Gastrocnemius medialis (tissue), 4 donors: ENCODE measurements around the gene ETS2. TPM values are rescaled to one million over a fixed set of nuclear protein-coding genes. Genes with fewer than 3 reads are reported as not detected.

Experiments
- ATAC-seq, 2 donors: fragments of 150-250 bp; one replicate each; pipeline ENCODE4 v1.9.1; 2016
- DNase-seq, 2 donors: peaks; one replicate each; pipeline ENCODE4 v3.0.0-alpha.2; 2019
- H3K27ac ChIP-seq, 4 donors: fragments of 200-600 bp; sonication (generic); 1 replicate in 1 of 4; 2 replicates in 3 of 4; pipeline ENCODE4 v1.5.1; 2016 to 2018; ENCODE audit warnings: mild to moderate bottlenecking in 2 of 4, moderate library complexity in 1 of 4
- H3K27me3 ChIP-seq, 3 donors: fragments of 200-600 bp; sonication (generic) in 2 of 3; 1 replicate in 1 of 3; 2 replicates in 2 of 3; pipeline versions ENCODE4 v1.5.1 to v1.6.0; 2016 to 2019; ENCODE audit warnings: mild to moderate bottlenecking in 1 of 3, moderate library complexity in 1 of 3
- H3K36me3 ChIP-seq, 2 donors: fragments of 200-600 bp; sonication (generic) in 1 of 2; one replicate each; pipeline ENCODE4 v1.5.1; 2017 to 2018
- H3K4me1 ChIP-seq, 2 donors: fragments of 200-600 bp; sonication (generic) in 1 of 2; one replicate each; pipeline ENCODE4 v1.5.1; 2016 to 2017; ENCODE audit warnings: mild to moderate bottlenecking in 2 of 2
- H3K4me3 ChIP-seq, 4 donors: fragments of 200-600 bp; sonication (generic) in 3 of 4; 1 replicate in 1 of 4; 2 replicates in 3 of 4; pipeline ENCODE4 v1.5.1; 2016 to 2019; ENCODE audit warnings: mild to moderate bottlenecking in 2 of 4
- H3K9me3 ChIP-seq, 3 donors: fragments of 200-600 bp; sonication (generic) in 2 of 3; 1 replicate in 1 of 3; 2 replicates in 2 of 3; pipeline ENCODE4 v1.5.1; 2016 to 2019
- POLR2A ChIP-seq, 2 donors: fragments of 450-650 bp; IDR thresholded peaks; one replicate each; pipeline ENCODE4 v1.6.1; 2017; ENCODE audit warnings: antibody characterized with exemption in 2 of 2, mild to moderate bottlenecking in 2 of 2, moderate library complexity in 2 of 2
- in situ Hi-C, 4 donors: fragments of 200-750 bp; cut with MboI; loops; one replicate each; pipeline versions ENCODE4 v1.15.0 to v1.8.0; 2017; ENCODE audit warnings: low sequenced_read_pairs in 4 of 4
- intact Hi-C: fragments of 100-400 bp; cut with DNase I; formaldehyde crosslinking; loops from one replicate; pipeline ENCODE4 v1.15.1; 2023; ENCODE audit warnings: low total_unique reads
- total RNA-seq, 4 donors: library from RNA; depleted of rRNA; stranded (reverse); fragments of >200 nt; gene quantifications; one replicate each; pipeline versions ENCODE4 v1.1.0 to v1.2.3, GENCODE V29; 2016
- TF ChIP-seq, protein P1 (sequence below), 5 experiments: fragments of 450-650 bp in 3 of 5; fragments of 200-600 bp in 2 of 5; sonication (generic) in 2 of 5; IDR thresholded peaks in 4 of 5; conservative IDR thresholded peaks in 1 of 5; 1 replicate in 4 of 5; 2 replicates in 1 of 5; pipeline ENCODE4 v1.5.1; 2016 to 2019; ENCODE audit warnings: antibody characterized with exemption in 5 of 5, mild to moderate bottlenecking in 3 of 5, moderate library complexity in 3 of 5

The ETS2 gene
- total RNA-seq, 4 donors from 2014 or later: 51.5 to 136 (median 59.3) TPM

GRCh38 chr21:38818325-38818723 is 12.6 kb downstream of the ETS2 start:
- no peak for DNase-seq
- Histone ChIP-seq H3K36me3 (peaks cover 31 to 96% of the 10 kb centered on the region in 2 donors), H3K9me3 (no peaks in the 10 kb centered on the region), H3K27me3 (no peaks in the 10 kb centered on the region), H3K27ac (peak overlapping the region; percentile 2 to 88 (median 70)), H3K4me1 (peaks cover 19 to 21% of the 10 kb centered on the region in 2 donors), H3K4me3 (no peak overlapping the region)
- intact Hi-C loops (no loop called here), in situ Hi-C loops (loop anchor here in 1 of 4 donors (25.0 kb wide), 1 partner anchor 169 kb away; no protein-coding TSS in a partner anchor)
- ATAC-seq: no peak
- TF ChIP-seq, protein P1, sequence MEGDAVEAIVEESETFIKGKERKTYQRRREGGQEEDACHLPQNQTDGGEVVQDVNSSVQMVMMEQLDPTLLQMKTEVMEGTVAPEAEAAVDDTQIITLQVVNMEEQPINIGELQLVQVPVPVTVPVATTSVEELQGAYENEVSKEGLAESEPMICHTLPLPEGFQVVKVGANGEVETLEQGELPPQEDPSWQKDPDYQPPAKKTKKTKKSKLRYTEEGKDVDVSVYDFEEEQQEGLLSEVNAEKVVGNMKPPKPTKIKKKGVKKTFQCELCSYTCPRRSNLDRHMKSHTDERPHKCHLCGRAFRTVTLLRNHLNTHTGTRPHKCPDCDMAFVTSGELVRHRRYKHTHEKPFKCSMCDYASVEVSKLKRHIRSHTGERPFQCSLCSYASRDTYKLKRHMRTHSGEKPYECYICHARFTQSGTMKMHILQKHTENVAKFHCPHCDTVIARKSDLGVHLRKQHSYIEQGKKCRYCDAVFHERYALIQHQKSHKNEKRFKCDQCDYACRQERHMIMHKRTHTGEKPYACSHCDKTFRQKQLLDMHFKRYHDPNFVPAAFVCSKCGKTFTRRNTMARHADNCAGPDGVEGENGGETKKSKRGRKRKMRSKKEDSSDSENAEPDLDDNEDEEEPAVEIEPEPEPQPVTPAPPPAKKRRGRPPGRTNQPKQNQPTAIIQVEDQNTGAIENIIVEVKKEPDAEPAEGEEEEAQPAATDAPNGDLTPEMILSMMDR (IDR thresholded peaks at IDR 0.05 in 4 of 5, conservative IDR thresholded peaks at IDR 0.05 in 1 of 5): no peak
- TF ChIP-seq POLR2A (IDR thresholded peaks at IDR 0.05): no peak

DNA sequence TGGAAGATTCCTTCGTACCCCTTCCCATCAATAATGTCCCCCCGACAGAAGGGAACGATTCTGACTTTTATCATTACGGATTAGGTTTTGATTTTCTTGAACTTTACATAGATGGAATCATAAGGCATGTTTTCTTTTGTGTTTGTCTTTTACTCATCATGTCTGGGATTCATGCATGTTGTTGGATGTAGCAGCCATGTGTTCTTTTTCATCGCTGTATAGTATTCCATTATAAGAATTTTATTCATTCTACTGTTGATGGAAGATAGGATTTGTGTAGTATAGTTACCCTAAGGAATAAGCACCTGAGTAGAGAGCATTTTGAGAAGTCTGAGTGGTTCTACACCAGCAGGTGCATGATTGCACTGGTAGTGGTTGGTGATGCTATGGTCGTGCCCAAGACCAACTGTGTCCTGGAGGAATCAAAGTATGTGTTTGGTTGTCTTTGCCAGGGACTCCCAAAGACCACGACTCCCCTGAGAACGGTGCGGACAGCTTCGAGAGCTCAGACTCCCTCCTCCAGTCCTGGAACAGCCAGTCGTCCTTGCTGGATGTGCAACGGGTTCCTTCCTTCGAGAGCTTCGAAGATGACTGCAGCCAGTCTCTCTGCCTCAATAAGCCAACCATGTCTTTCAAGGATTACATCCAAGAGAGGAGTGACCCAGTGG is 13.5 kb downstream of the ETS2 start:
- peak overlapping the region; percentile 77 to 88 (median 83) for H3K27ac ChIP-seq

DNA sequence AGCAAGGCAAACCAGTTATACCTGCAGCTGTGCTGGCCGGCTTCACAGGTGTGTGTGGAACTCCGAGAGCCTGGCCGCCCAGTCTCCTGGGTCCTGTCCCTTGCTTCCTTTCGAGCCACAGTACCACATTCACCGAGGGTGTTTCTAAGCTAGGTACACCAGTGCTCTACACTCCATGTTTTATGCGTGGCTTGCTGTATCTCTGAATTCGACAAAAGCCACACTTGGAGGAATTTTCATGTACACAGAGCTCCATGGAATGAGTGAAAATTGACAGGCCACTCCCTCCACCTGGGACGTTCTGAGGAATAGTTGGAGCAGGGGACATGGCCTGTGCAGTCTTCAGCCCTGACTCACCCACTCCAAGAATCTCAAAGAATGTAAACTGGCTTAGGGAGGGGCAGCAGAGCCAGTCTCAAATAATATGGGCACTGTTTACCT is 14.0 kb downstream of the ETS2 start:
- Histone ChIP-seq H3K36me3 (peaks cover 23 to 90% of the 10 kb centered on the region in 2 donors), H3K27ac (peak overlapping the region; percentile 77 to 88 (median 83)), H3K4me3 (no peak overlapping the region), H3K4me1 (peaks cover 27 to 32% of the 10 kb centered on the region in 2 donors), H3K9me3 (no peaks in the 10 kb centered on the region), H3K27me3 (no peaks in the 10 kb centered on the region)
- TF ChIP-seq, protein P1 (IDR thresholded peaks at IDR 0.05 in 4 of 5, conservative IDR thresholded peaks at IDR 0.05 in 1 of 5): no peak
- no peak for TF ChIP-seq POLR2A (IDR thresholded peaks at IDR 0.05)
- DNase-seq: no peak
- intact Hi-C loops: loop anchor here (1.0 to 5.0 kb wide), 3 partner anchors 79 to 268 kb away; no protein-coding TSS in a partner anchor
- in situ Hi-C loops: loop anchor here in 2 of 4 donors (10.0 to 25.0 kb wide), 2 partner anchors 85 to 168 kb away; no protein-coding TSS in a partner anchor
- ATAC-seq: no peak

More for the DNA sequence above, 13.5 kb downstream of the ETS2 start:
- Histone ChIP-seq H3K36me3 (peaks cover 23 to 96% of the 10 kb centered on the region in 2 donors), H3K4me3 (no peak overlapping the region), H3K9me3 (no peaks in the 10 kb centered on the region), H3K4me1 (peaks cover 22 to 29% of the 10 kb centered on the region in 2 donors), H3K27me3 (no peaks in the 10 kb centered on the region)
- intact Hi-C loops: no loop called here
- ATAC-seq: no peak
- no peak for TF ChIP-seq POLR2A (IDR thresholded peaks at IDR 0.05)
- TF ChIP-seq, protein P1 (IDR thresholded peaks at IDR 0.05 in 4 of 5, conservative IDR thresholded peaks at IDR 0.05 in 1 of 5): no peak
- in situ Hi-C loops: loop anchor here in 1 of 4 donors (25.0 kb wide), 1 partner anchor 168 kb away; no protein-coding TSS in a partner anchor
- DNase-seq: no peak

- in situ Hi-C loops (loop anchor here in 2 of 4 donors (10.0 to 25.0 kb wide), 2 partner anchors 84 to 167 kb away; no protein-coding TSS in a partner anchor), intact Hi-C loops (loop anchor here (1.0 to 5.0 kb wide), 4 partner anchors 33 to 267 kb away; no protein-coding TSS in a partner anchor)
- ATAC-seq (peak; percentile 84 to 94), DNase-seq (peak; percentile 76 to 93)
- no peaks in the 10 kb centered on the region for H3K27me3 ChIP-seq
- no peaks in the 10 kb centered on the region for H3K9me3 ChIP-seq
- peak overlapping the region; percentile 77 to 88 (median 83) for H3K27ac ChIP-seq
- no peak for TF ChIP-seq POLR2A (IDR thresholded peaks at IDR 0.05)
- TF ChIP-seq, protein P1 (IDR thresholded peaks at IDR 0.05 in 4 of 5, conservative IDR thresholded peaks at IDR 0.05 in 1 of 5): peak in 1 of 5 experiments; percentile 37
- no peak overlapping the region for H3K4me3 ChIP-seq
- peaks cover 23 to 81% of the 10 kb centered on the region in 2 donors for H3K36me3 ChIP-seq
- peaks cover 32 to 33% of the 10 kb centered on the region in 2 donors for H3K4me1 ChIP-seq
These were observed 14.9 kb downstream of the ETS2 start for GRCh38 chr21:38820471-38821239.
